OCI-LY1 (cell line): Measurements from ENCODE around the gene TMEM52B.

Experiments
- CTCF ChIP-seq: fragments of 200-600 bp; sonication (generic), shearing (Covaris generic); IDR thresholded peaks from 2 replicates; pipeline ENCODE4 v1.5.1; 2017; ENCODE audit warnings: mild to moderate bottlenecking, antibody characterized with exemption, low read length, moderate library complexity, mixed read lengths
- EZH2 ChIP-seq: fragments of 200-600 bp; sonication (generic), shearing (Covaris generic); IDR thresholded peaks from 2 replicates; pipeline ENCODE4 v1.8.0; 2017; ENCODE audit warnings: borderline replicate concordance, mixed run types, mild to moderate bottlenecking, antibody characterized with exemption, low read length, moderate library complexity, mixed read lengths

GRCh38 chr12:10132850-10133370 is 45.9 kb upstream of the TMEM52B start:
- no peak for TF ChIP-seq CTCF
- no peak for TF ChIP-seq EZH2
